Panc1 (cell line): ENCODE measurements around the gene GRID1. TPM values are rescaled to one million over a fixed set of nuclear protein-coding genes. Genes with fewer than 3 reads are reported as not detected.

Source experiments
- ATAC-seq: fragments of 200-7000 bp; cut with Tn5 transposase; 2 replicates; pipeline ENCODE4 v1.9.1; 2020; ENCODE audit warnings: mild to moderate bottlenecking, moderate library complexity
- BruUV-seq: library from RNA; stranded (reverse); fragments of 400-500 nt; replicated peaks from 2 replicates; lab custom pipeline; 2021; lab: Mats Ljungman, UMichigan
- CTCF ChIA-PET: fragments of 300-600 bp; sonication (Branson Sonifier 250); formaldehyde crosslinking; loops from one replicate; lab custom pipeline; 2022; ENCODE audit warnings: antibody characterized with exemption; lab: Charles Lee
- POLR2A ChIA-PET: fragments of 300-600 bp; sonication (Branson Sonifier 250); formaldehyde crosslinking; loops from one replicate; lab custom pipeline; 2022; ENCODE audit warnings: antibody characterized with exemption; lab: Charles Lee
- DNase-seq: peaks from one replicate; pipeline ENCODE4 v3.0.0-alpha.2; 2010; ENCODE audit warnings: low read depth, low spot score
- H3K27ac ChIP-seq: 2 replicates; pipeline ENCODE4 v1.5.1; 2011; ENCODE audit warnings: mild to moderate bottlenecking, low read length, inconsistent platforms
- H3K27me3 ChIP-seq: fragments of 200-500 bp; sonication (Bioruptor generic); 2 replicates; pipeline ENCODE4 v1.6.0; 2014; ENCODE audit warnings: low read length, inconsistent platforms; ENCODE audit not compliant: control insufficient read depth, insufficient read depth
- H3K36me3 ChIP-seq: fragments of 200-500 bp; sonication (Bioruptor generic); 2 replicates; pipeline ENCODE4 v1.5.1; 2014; ENCODE audit warnings: inconsistent platforms, mild to moderate bottlenecking, low read length, moderate library complexity; ENCODE audit not compliant: control insufficient read depth, insufficient read depth
- H3K4me1 ChIP-seq: 2 replicates; pipeline ENCODE4 v1.5.1; 2011; ENCODE audit warnings: inconsistent platforms, mild to moderate bottlenecking, low read length, moderate library complexity; ENCODE audit not compliant: control insufficient read depth, insufficient read depth
- H3K4me3 ChIP-seq, 2 experiments: 2 replicates each; pipeline ENCODE4 v1.5.1; 2011 to 2012; ENCODE audit warnings: low read depth in 2 of 2, low read length in 2 of 2, mild to moderate bottlenecking in 2 of 2, inconsistent platforms in 1 of 2, moderate library complexity in 1 of 2
- H3K9me3 ChIP-seq: fragments of 200-500 bp; sonication (Bioruptor generic); 2 replicates; pipeline ENCODE4 v1.5.1; 2014; ENCODE audit warnings: low read depth, mild to moderate bottlenecking, inconsistent platforms, low read length, moderate library complexity; ENCODE audit not compliant: control insufficient read depth, insufficient read depth
- CTCF ChIP-seq: fragments of 450-650 bp; IDR thresholded peaks from 2 replicates; pipeline ENCODE4 v1.5.1; 2017; ENCODE audit warnings: mild to moderate bottlenecking
- POLR2AphosphoS5 ChIP-seq: IDR thresholded peaks from 2 replicates; pipeline ENCODE4 v1.6.1; 2012; ENCODE audit warnings: mild to moderate bottlenecking, low read depth, low read length, moderate library complexity
- SIN3A ChIP-seq: IDR thresholded peaks from 2 replicates; pipeline ENCODE4 v1.6.1; 2012; ENCODE audit warnings: low read depth, mild to moderate bottlenecking, low read length, moderate library complexity, borderline replicate concordance; ENCODE audit not compliant: insufficient read depth
- TCF7L2 ChIP-seq: IDR thresholded peaks from 2 replicates; pipeline ENCODE4 v1.6.1; 2011; ENCODE audit warnings: mild to moderate bottlenecking, low read depth, low read length, inconsistent platforms
- in situ Hi-C: cut with HindIII; loops from 2 replicates; pipeline ENCODE4 v1.10.0; 2016; ENCODE audit warnings: low sequenced_read_pairs, low pct_unique_long_range_greater_than_20kb
- intact Hi-C: fragments of 100-400 bp; cut with micrococcal nuclease; formaldehyde crosslinking; loops from one replicate; pipeline ENCODE4 v1.10.0; 2022; ENCODE audit not compliant: unreplicated experiment
- total RNA-seq: library from RNA; stranded (reverse); gene quantifications from one replicate; pipeline ENCODE4 v1.2.1, GENCODE V29; 2021; ENCODE audit not compliant: unreplicated experiment
- TF ChIP-seq, protein P1 (sequence below), 2 experiments: IDR thresholded peaks; 2 replicates each; pipeline ENCODE4 v1.6.1; 2011 to 2012; ENCODE audit warnings: low read depth in 2 of 2, control low read depth in 1 of 2, low read length in 1 of 2, mild to moderate bottlenecking in 1 of 2, moderate library complexity in 1 of 2; ENCODE audit not compliant: insufficient read depth in 1 of 2

GRID1 gene
- total RNA-seq, 1 experiment from 2014 or later = 2.3 TPM

- H3K4me1 ChIP-seq = no peaks in the 10 kb centered on the region
- no peak overlapping the region for H3K4me3 ChIP-seq
- no peaks in the 10 kb centered on the region for H3K9me3 ChIP-seq
- in situ Hi-C loops = no loop called here
- intact Hi-C loops = no loop called here
- H3K27ac ChIP-seq = no peak overlapping the region
- BruUV-seq = no TSS peak
- TF ChIP-seq, protein P1, sequence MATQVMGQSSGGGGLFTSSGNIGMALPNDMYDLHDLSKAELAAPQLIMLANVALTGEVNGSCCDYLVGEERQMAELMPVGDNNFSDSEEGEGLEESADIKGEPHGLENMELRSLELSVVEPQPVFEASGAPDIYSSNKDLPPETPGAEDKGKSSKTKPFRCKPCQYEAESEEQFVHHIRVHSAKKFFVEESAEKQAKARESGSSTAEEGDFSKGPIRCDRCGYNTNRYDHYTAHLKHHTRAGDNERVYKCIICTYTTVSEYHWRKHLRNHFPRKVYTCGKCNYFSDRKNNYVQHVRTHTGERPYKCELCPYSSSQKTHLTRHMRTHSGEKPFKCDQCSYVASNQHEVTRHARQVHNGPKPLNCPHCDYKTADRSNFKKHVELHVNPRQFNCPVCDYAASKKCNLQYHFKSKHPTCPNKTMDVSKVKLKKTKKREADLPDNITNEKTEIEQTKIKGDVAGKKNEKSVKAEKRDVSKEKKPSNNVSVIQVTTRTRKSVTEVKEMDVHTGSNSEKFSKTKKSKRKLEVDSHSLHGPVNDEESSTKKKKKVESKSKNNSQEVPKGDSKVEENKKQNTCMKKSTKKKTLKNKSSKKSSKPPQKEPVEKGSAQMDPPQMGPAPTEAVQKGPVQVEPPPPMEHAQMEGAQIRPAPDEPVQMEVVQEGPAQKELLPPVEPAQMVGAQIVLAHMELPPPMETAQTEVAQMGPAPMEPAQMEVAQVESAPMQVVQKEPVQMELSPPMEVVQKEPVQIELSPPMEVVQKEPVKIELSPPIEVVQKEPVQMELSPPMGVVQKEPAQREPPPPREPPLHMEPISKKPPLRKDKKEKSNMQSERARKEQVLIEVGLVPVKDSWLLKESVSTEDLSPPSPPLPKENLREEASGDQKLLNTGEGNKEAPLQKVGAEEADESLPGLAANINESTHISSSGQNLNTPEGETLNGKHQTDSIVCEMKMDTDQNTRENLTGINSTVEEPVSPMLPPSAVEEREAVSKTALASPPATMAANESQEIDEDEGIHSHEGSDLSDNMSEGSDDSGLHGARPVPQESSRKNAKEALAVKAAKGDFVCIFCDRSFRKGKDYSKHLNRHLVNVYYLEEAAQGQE (IDR thresholded peaks at IDR 0.05; ENCODE audit: insufficient read depth in 1 of 2, low read depth in 2 of 2, low read length in 1 of 2) = no peak
- H3K36me3 ChIP-seq = no peaks in the 10 kb centered on the region
- ChIA-PET POLR2A (no interaction called here), CTCF (no interaction called here)
- H3K27me3 ChIP-seq = no peaks in the 10 kb centered on the region
- ATAC-seq (no peak), DNase-seq (no peak)
Observed at GRCh38 chr10:86004337-86004736, 362.3 kb downstream of the GRID1 start.

- CTCF ChIA-PET = no interaction called here
Observed at GRCh38 chr10:86003201-86003621, 363.4 kb downstream of the GRID1 start.

More at GRCh38 chr10:86003201-86003621, 363.4 kb downstream of the GRID1 start:
- DNase-seq = no peak
- intact Hi-C loops (no loop called here), in situ Hi-C loops (no loop called here)
- no peaks in the 10 kb centered on the region for H3K36me3 ChIP-seq
- no peak for ATAC-seq
- TF ChIP-seq, protein P1 (IDR thresholded peaks at IDR 0.05; ENCODE audit: insufficient read depth in 1 of 2, low read depth in 2 of 2, low read length in 1 of 2) = no peak
- no peak for TF ChIP-seq POLR2AphosphoS5
- no peak for TF ChIP-seq CTCF
- TF ChIP-seq SIN3A = no peak
- TF ChIP-seq TCF7L2 = no peak
- POLR2A ChIA-PET = no interaction called here
- no peaks in the 10 kb centered on the region for H3K27me3 ChIP-seq
- H3K4me1 ChIP-seq = no peaks in the 10 kb centered on the region
- H3K27ac ChIP-seq = no peak overlapping the region
- H3K4me3 ChIP-seq = no peak overlapping the region
- no peaks in the 10 kb centered on the region; the same call in 1 of the 2 replicates for H3K9me3 ChIP-seq
- no TSS peak for BruUV-seq
